Smooth muscle cell (in vitro differentiated cells): ENCODE data around the gene TEX14. TPM values are rescaled to one million over a fixed set of nuclear protein-coding genes. Genes with fewer than 3 reads are reported as not detected.

Experiments
- DNase-seq: peaks from one replicate; lab custom pipeline; 2025; ENCODE audit not compliant: unreplicated experiment; lab: John Stamatoyannopoulos, UW
- H2AFZ ChIP-seq: fragments of 200-600 bp; sonication (generic); 2 replicates; pipeline ENCODE4 v1.6.0; 2016; ENCODE audit warnings: antibody characterized with exemption, low read depth, mild to moderate bottlenecking
- H3F3A ChIP-seq: fragments of 200-600 bp; sonication (generic); 2 replicates; pipeline ENCODE4 v1.6.0; 2017; ENCODE audit warnings: antibody characterized with exemption, low read depth
- H3K27ac ChIP-seq: fragments of 200-600 bp; sonication (generic); 2 replicates; pipeline ENCODE4 v1.5.1; 2016; ENCODE audit warnings: low read depth, mild to moderate bottlenecking
- H3K27me3 ChIP-seq: fragments of 200-600 bp; sonication (generic); 2 replicates; pipeline ENCODE4 v1.6.1; 2016; ENCODE audit warnings: low read depth, mild to moderate bottlenecking
- H3K36me3 ChIP-seq: fragments of 200-600 bp; sonication (generic); 2 replicates; pipeline ENCODE4 v1.5.1; 2016; ENCODE audit warnings: low read depth
- H3K4me1 ChIP-seq: fragments of 200-600 bp; sonication (generic); 2 replicates; pipeline ENCODE4 v1.5.1; 2016; ENCODE audit warnings: low read depth
- H3K4me2 ChIP-seq: fragments of 200-600 bp; sonication (generic); 2 replicates; pipeline ENCODE4 v1.6.0; 2016; ENCODE audit warnings: mild to moderate bottlenecking
- H3K4me3 ChIP-seq: fragments of 200-600 bp; sonication (generic); 2 replicates; pipeline ENCODE4 v1.5.1; 2016; ENCODE audit warnings: mild to moderate bottlenecking
- H3K79me2 ChIP-seq: fragments of 200-600 bp; sonication (generic); 2 replicates; pipeline ENCODE4 v1.6.0; 2016; ENCODE audit warnings: low read depth, mild to moderate bottlenecking
- H3K9ac ChIP-seq: fragments of 200-600 bp; sonication (generic); 2 replicates; pipeline ENCODE4 v1.6.0; 2016; ENCODE audit warnings: low read depth
- H3K9me3 ChIP-seq: fragments of 200-600 bp; sonication (generic); replicated peaks from 2 replicates; pipeline ENCODE4 v1.5.1; 2016; ENCODE audit warnings: low read depth
- H4K20me1 ChIP-seq: fragments of 200-600 bp; sonication (generic); 2 replicates; pipeline ENCODE4 v1.6.0; 2016; ENCODE audit warnings: low read depth
- WGBS: methylation state at CpG from one replicate; pipeline ENCODE4 v1.1.7; 2016; ENCODE audit warnings: low lambda C conversion rate; 5-methylcytosine and 5-hydroxymethylcytosine counted together
- polyA plus RNA-seq: library from polyadenylated mRNA; unstranded; fragments of >200 nt; fragmentation: Nextera tagmentation; extraction: Ambion mirVana; gene quantifications from 2 replicates; pipeline ENCODE4 v1.2.1, GENCODE V29; 2016
- total RNA-seq: library from RNA; depleted of rRNA; stranded (reverse); fragments of >200 nt; gene quantifications from 2 replicates; pipeline ENCODE4 v1.2.3, GENCODE V29; 2014
- TF ChIP-seq, protein P1 (sequence below): fragments of 200-600 bp; sonication (generic); IDR thresholded peaks from 2 replicates; pipeline ENCODE4 v1.5.1; 2017; ENCODE audit warnings: borderline replicate concordance, mild to moderate bottlenecking, antibody characterized with exemption; ENCODE audit not compliant: insufficient read depth, poor library complexity, severe bottlenecking

TEX14 gene
- total and polyA plus RNA-seq, 2 experiments from 2014 or later, result 0.04 TPM; not detected in 1

DNA sequence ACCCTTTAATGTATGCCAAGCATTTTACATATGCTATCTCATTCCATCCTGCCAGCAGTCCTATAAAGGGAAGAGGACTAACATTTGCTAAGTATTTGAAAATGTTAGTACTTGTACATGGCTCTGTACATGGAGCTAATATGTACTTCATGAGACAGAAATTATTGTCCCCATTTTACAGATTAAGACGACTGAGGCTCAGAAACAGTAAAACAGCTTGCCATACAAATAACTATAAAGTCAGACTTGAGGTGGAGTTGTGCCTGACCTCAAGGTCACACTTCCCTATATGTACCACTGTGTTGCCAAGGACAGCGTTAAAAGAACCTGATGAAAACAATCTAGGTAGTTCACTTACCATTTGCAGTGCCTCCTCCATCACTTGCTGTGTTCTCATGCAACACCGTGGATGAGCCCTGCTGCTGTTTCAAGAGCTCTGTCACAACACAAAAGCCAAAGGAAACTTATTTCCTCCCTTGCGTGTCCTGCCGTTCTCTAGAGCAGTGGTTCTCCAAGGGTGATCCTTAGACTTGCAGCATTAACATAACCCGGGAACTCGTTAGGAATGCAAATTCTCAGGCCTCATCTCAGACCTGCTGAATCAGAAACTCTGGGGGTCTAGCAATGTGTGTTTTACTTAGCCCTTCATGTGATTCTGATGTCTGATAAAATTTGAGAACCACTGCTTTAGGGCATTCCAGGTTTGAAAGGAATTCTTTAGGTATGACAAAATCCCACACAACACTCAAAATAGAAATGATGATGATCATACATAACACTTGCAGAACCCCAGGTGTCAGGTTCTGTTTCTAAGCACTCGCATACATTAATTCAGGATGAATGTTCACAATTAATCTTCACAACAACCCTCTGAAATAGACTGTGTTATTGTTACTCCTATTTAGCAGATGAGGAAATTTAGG, 126.2 kb downstream of the TEX14 start:
- H3K79me2 ChIP-seq, result no peaks in the 10 kb centered on the region
- no peak overlapping the region for H3K9ac ChIP-seq
- H3K4me2 ChIP-seq, result no peak overlapping the region
- peaks cover 25% of the 10 kb centered on the region for H3K27me3 ChIP-seq
- H3K4me1 ChIP-seq, result no peaks in the 10 kb centered on the region
- 45% methylated on average over 8 of the region's 8 CpGs for WGBS
- no peak overlapping the region for H2AFZ ChIP-seq
- DNase-seq, result no peak
- H3F3A ChIP-seq, result no peaks in the 10 kb centered on the region
- no peak overlapping the region for H3K27ac ChIP-seq
- no peak overlapping the region for H3K4me3 ChIP-seq
- H3K9me3 ChIP-seq, result no peaks in the 10 kb centered on the region
- H4K20me1 ChIP-seq, result no peaks in the 10 kb centered on the region
- TF ChIP-seq, protein P1, sequence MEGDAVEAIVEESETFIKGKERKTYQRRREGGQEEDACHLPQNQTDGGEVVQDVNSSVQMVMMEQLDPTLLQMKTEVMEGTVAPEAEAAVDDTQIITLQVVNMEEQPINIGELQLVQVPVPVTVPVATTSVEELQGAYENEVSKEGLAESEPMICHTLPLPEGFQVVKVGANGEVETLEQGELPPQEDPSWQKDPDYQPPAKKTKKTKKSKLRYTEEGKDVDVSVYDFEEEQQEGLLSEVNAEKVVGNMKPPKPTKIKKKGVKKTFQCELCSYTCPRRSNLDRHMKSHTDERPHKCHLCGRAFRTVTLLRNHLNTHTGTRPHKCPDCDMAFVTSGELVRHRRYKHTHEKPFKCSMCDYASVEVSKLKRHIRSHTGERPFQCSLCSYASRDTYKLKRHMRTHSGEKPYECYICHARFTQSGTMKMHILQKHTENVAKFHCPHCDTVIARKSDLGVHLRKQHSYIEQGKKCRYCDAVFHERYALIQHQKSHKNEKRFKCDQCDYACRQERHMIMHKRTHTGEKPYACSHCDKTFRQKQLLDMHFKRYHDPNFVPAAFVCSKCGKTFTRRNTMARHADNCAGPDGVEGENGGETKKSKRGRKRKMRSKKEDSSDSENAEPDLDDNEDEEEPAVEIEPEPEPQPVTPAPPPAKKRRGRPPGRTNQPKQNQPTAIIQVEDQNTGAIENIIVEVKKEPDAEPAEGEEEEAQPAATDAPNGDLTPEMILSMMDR, result no peak
- H3K36me3 ChIP-seq, result no peaks in the 10 kb centered on the region

DNA sequence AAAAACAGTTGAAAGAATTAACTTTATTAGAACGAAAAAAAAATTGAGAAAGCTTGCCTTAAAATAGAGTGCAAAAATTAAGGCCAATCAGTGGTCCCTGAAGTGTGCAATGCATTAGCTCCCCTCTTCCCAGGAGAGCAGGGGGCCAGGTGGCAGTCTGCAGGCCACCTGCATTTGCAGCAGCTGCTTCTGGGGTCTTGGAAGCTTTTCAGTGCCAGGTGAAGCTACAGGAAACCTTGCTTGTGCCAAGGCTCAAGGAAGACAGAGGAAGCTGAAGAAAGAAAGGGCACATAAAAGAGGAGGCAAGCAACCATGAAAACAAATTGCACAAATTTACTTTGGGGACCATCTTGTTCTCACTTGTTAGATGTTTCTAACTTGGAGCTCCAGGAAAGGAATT, 126.9 kb downstream of the TEX14 start:
- Histone ChIP-seq H4K20me1 (no peaks in the 10 kb centered on the region), H3K27me3 (peaks cover 25% of the 10 kb centered on the region), H3K4me3 (no peak overlapping the region), H3K4me1 (no peaks in the 10 kb centered on the region), H3K9me3 (no peaks in the 10 kb centered on the region), H3K79me2 (no peaks in the 10 kb centered on the region), H3K9ac (no peak overlapping the region), H3F3A (no peaks in the 10 kb centered on the region), H3K36me3 (no peaks in the 10 kb centered on the region), H3K27ac (no peak overlapping the region), H3K4me2 (no peak overlapping the region), H2AFZ (no peak overlapping the region)
- 71% methylated on average over 1 of the region's 1 CpG for WGBS
- DNase-seq, result no peak
- TF ChIP-seq, protein P1, result no peak

DNA sequence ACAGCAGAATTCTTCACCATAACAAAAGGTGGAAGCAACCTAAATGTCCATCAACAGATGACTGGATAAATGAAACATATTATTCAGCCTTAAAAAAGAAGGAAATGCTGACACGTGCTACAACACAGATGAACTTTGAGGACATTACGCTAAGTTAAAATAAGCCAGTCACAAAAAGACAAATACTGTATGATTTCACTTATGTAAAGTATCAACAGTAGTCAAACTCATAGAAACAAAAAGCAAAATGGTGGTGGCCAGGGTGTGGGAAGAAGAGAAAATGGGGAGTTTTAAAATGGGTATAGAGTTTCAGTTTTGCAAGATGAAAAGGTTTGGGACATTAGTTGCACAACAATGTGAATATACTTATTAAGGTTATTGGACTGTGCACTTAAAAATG, 127.6 kb downstream of the TEX14 start:
- Histone ChIP-seq H3F3A (no peaks in the 10 kb centered on the region), H3K4me2 (no peak overlapping the region), H3K9me3 (no peaks in the 10 kb centered on the region), H3K4me1 (no peaks in the 10 kb centered on the region), H3K9ac (no peak overlapping the region), H4K20me1 (no peaks in the 10 kb centered on the region), H3K4me3 (no peak overlapping the region), H3K27ac (no peak overlapping the region), H3K79me2 (no peaks in the 10 kb centered on the region), H3K27me3 (peaks cover 25% of the 10 kb centered on the region), H2AFZ (no peak overlapping the region), H3K36me3 (no peaks in the 10 kb centered on the region)
- TF ChIP-seq, protein P1, result no peak
- WGBS, result 97% methylated on average over 2 of the region's 2 CpGs
- no peak for DNase-seq

DNA sequence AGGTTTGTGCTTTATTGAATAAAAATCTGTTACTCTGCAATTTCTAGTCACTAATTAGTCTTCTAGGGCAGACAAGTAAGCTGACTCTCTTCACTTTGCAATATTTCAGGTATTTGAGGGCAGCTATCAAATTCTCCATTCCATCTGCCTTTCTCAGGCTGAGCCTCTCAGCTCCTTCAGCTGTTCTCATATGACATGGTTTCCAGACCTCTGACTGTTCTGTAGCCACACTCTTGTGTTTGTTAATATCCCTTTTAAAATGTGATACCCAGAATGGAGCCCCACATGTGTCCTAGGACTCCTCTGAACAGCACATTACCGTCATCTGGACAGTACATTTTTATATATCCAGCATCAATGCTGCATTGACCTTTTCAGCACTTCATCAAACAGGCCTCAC, 131.3 kb downstream of the TEX14 start:
- Histone ChIP-seq H4K20me1 (no peaks in the 10 kb centered on the region), H2AFZ (no peak overlapping the region), H3F3A (no peaks in the 10 kb centered on the region), H3K9me3 (no peaks in the 10 kb centered on the region), H3K4me3 (no peak overlapping the region), H3K79me2 (no peaks in the 10 kb centered on the region), H3K27ac (no peak overlapping the region), H3K4me2 (no peak overlapping the region), H3K27me3 (peaks cover 17% of the 10 kb centered on the region), H3K4me1 (no peaks in the 10 kb centered on the region), H3K36me3 (no peaks in the 10 kb centered on the region), H3K9ac (no peak overlapping the region)
- 94% methylated on average over 1 of the region's 1 CpG for WGBS
- DNase-seq, result no peak
- TF ChIP-seq, protein P1, result no peak
